T-helper 9 cell (primary cell): Measurements from ENCODE around the gene NSD1.
"Not testable (repeated sequence)": the region's sequence is repeated elsewhere in the genome, so short reads cannot be mapped to it uniquely, and the experiment has no call there.

Experiments
- DNase-seq: peaks from one replicate; pipeline ENCODE4 v3.0.0-alpha.2; 2020

The NSD1 gene

DNA sequence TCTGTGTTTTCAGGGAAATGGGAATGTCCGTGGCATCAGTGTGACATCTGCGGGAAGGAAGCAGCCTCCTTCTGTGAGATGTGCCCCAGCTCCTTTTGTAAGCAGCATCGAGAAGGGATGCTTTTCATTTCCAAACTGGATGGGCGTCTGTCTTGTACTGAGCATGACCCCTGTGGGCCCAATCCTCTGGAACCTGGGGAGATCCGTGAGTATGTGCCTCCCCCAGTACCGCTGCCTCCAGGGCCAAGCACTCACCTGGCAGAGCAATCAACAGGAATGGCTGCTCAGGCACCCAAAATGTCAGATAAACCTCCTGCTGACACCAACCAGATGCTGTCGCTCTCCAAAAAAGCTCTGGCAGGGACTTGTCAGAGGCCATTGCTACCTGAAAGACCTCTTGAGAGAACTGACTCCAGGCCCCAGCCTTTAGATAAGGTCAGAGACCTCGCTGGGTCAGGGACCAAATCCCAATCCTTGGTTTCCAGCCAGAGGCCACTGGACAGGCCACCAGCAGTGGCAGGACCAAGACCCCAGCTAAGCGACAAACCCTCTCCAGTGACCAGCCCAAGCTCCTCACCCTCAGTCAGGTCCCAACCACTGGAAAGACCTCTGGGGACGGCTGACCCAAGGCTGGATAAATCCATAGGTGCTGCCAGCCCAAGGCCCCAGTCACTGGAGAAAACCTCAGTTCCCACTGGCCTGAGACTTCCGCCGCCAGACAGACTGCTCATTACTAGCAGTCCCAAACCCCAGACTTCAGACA lies 160.4 kb downstream of the NSD1 start:
- no peak for DNase-seq

DNA sequence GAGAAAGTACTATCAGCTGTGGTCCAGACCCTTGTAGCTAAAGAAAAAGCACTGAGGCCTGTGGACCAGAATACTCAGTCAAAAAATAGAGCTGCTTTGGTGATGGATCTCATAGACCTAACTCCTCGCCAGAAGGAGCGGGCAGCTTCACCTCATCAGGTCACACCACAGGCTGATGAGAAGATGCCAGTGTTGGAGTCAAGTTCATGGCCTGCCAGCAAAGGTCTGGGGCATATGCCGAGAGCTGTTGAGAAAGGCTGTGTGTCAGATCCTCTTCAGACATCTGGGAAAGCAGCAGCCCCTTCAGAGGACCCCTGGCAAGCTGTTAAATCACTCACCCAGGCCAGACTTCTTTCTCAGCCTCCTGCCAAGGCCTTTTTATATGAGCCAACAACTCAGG lies 161.1 kb downstream of the NSD1 start:
- DNase-seq: no peak

DNA sequence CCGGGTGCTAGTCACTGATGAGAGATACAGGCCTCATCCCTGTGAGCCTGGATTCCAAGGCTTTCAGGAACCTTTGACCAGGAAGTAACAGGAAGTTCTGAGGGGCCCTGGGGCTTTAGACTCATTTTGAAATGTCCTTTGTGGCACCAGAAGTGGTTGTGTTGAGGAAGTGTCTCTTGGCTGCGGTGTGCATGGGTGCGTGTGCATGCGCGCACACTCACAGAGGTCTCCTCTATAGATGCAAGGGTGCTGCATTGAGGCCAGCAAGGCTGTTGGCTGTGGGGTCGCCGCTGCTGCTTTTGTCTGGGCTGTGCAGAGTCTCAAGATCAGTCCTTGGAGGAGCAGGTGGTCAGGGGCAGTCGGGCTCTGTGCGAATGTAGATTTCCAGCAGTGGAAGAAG lies 162.4 kb downstream of the NSD1 start:
- DNase-seq: no peak

DNA sequence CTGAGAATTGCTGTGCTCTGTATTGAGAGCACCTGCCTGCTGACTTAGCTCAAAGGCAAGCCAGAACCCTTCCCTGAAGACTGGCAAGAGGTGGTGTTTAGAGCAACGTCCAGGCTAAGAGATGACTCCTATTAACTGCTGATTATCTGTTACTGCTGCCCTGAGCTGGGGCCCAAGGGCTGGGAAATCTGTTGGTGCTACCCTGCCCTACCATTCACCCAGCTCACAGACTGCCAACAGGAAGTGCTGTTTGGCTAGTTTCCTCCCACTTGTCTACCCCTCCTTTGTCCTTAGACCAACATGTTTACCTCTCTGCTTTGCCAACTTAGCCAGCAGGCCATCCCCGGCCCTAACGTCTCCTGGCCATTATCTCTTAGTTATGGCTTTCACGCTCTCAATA lies 163.0 kb downstream of the NSD1 start:
- no peak for DNase-seq

DNA sequence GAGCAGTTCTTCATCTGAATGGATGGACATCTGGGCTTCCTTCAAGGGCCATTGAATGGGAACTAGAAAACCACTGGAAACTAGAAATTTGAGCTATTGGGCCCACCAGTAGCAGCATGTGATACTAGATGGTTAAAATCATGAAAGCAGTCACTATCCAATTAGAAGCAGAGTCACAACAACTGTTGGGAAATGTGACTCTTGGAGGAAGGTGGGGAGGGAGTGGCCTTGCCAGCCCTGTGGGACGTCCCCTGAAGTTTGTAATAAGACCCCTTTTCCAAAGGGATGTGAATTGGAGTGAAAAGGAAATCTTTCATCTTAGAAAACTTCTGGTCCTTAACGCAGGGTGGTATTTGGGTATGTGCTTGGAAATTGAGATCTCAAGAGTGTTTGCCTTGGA lies 164.3 kb downstream of the NSD1 start:
- no peak for DNase-seq

DNA sequence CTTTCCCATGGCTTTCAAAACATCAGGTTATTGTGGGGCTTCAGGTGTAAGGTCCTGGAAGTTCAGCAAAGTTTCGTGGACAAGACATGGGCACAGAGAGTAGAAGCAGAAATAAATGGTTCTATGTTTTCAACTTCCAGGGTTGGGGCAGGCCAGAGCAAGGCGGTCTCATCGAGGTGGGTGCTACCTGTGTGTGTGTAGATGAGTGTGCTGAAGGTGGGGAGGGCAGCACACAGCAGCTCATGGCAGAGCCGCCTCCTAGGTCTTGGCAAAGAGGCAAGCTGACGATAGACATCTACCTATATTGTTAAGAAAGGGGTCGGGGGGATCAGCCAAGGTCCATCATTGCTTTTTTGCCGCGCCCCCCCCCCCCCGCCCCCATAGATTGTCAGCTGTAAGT lies 166.1 kb downstream of the NSD1 start:
- DNase-seq: no peak

DNA sequence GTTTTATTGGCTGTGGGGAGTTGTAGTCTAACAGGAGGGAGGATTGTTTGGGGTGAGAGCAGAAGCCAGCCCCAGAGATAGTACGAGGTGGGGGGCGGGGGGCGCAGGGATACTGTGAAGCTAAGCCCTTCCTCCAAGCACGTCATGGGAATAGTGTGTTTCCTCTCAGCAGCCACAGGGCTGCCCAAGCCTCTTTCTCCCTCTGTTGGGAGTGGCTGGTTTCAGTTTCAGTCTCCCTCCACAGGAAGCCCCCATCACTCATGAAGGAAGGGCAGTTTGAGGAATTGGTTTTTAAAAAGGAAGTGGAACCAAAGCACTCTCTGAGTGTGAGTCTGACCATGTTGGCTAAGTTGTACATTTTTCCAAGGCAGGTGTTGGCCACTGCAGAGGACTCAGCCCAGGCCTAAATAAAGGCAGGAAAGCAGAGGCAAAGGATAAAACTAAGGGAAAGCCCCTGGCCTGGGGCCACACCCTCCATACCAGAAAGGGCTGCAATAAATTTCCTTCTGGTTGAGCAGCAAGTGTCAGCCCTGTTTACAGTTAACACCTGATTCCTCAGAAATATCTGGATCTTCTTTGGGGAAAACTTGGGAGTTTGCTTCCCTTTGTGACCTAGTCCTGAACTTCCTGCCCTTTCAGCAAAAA lies 166.8 kb downstream of the NSD1 start:
- DNase-seq: peak; percentile 36

DNA sequence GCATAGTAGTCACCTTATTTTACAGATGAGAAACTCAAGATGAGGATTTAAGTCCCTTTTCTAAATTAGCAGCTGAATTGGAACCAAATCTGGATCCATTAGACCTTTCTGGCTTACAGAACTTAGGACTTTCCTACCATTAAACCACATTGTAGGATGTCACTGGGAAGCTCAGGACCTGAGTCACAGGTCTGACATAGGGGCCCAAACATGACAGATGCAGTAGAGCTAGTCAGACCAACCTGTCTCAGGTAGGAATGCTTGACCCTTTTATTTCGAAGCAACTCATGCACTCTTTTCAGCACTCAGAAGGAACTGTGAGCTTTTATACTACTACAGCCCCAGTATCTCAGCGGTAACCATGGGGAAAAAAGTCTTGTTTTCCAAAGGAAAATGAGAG lies 167.4 kb downstream of the NSD1 start:
- no peak for DNase-seq

DNA sequence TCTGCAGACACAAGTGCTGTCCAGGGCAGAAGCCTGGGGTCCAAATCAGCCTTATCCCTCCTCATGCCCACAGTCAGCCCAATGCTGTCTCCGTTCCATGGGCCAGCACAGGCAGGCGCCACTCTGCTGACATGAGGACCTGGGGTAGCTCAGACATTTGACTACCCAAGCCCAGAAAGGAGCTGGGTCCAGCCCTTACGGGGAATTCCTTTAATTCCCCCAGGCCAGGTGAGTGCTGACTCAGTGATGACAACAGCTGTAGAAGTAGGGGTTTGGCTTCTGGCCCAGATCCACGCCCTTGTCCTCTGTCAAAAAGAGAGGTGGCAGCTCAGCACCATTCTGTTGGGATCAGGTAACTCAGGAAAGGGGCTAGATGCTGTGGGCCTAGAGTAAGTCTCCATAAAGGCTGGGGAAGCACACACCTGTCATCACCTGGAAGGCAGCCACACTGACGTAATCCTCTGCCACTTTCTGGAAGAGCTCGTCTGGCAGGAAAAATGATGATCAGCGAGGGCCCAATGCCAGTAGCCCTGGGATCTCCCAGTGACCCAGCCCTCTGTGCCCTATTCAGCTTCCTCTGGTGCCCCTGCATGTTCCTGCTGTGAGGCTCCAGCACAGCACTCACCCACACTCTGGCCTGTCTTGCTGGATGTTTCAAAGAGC lies 168.1 kb downstream of the NSD1 start:
- no peak for DNase-seq

DNA sequence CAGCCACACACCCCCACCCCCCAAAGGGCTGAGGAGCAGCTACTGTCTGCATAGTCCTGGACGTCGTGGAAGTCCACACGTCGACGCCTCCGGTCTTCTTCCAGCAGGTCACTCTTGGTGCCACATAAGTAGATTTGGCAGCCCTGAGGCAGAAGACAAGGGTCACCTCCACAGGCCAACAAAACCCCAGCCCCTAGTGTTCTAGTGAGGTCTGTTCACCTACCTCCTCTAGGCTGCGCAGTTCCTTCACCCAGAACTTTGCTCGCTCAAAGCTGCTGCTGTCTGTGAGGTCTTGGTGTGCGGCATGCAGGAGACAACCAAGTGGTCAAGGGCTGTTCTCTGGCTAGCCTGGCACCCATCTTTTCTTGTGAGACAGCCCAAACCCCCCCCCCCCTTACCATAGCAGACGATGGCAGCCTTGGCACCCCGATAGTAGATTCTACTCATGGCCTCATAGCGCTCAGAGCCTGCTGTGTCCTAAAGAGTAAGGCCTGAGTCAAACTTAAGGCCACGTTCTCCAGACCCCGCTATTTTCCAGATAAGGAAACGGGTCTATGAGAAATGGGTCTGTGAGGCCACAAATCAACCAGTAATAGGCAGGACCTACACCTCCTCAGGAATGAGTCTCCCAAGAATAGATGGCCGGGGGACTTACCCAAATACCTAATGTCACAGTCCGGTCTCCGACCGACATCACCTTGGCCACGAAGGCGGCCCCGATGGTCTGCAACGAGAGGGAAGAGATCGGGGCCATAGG lies 169.0 kb downstream of the NSD1 start:
- DNase-seq: no peak

DNA sequence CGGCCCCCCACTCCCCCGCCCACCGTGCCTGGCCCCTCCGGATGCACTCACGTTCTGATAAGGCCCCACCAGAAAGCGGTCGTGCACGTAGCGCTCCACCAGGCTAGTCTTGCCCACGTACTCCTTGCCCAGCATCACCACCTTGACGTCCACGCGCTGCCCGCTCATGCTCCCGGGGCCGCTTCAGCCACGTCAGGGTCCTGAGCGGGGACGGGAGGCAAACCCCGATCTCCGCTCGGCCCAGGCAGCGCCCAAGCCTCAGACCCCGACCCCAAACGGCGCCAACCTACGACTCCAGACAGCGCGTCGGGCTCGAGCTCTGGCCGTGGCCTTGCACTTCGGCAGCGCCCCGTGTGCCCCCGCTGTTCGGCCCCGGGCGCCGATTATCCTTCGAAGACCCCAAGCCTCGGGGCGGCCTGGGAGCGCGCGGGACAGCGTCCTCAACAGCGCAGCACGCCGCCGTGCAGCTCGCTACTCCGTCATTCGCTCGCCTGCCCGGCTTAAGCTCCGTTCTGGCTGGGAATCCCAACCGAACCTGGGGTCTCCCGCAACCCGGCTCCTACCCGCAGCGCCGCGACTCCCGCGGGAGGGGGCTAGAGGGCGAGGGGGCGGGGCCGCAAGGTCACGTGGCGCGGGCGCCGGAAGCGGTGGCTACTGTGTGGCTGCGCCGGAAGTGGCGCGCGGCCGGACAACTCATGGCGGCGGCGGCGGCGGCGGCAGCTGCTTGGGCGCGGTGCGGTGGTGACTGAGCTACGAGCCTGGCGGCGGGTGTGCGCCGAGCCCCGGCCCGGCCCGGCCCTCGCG lies 169.8 kb downstream of the NSD1 start, which contains the start of the genes PRELID1 and RAB24:
Gene PRELID1 (plus strand): TSS at position 679 of the 804 bp plus-strand sequence. CDS start 187 bp downstream, outside the sequence.
Gene RAB24 (minus strand): TSS at position 599 of the 804 bp plus-strand sequence. CDS start 431 bp downstream, at position 168.
- DNase-seq: peak; percentile 88

DNA sequence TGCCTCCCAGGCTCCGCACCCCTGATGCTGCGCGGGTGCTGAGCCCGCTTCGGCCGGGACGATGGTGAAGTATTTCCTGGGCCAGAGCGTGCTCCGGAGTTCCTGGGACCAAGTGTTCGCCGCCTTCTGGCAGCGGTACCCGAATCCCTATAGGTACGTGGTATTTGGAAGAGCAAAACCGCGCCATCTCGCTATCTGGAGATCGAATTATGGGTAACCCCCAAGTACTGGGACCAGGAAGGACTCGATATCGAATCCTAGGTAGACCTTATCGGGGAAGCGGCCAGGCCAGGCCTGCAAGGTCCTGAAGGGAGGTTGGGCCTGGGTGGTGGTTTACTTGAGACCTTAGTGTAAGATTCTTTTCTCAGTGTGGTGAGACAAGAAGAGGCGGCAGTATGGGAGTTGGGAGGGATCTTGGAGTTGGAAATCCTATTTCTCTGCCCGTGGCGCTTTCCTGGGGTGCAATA lies 170.4 kb downstream of the NSD1 start:
- DNase-seq: no peak

DNA sequence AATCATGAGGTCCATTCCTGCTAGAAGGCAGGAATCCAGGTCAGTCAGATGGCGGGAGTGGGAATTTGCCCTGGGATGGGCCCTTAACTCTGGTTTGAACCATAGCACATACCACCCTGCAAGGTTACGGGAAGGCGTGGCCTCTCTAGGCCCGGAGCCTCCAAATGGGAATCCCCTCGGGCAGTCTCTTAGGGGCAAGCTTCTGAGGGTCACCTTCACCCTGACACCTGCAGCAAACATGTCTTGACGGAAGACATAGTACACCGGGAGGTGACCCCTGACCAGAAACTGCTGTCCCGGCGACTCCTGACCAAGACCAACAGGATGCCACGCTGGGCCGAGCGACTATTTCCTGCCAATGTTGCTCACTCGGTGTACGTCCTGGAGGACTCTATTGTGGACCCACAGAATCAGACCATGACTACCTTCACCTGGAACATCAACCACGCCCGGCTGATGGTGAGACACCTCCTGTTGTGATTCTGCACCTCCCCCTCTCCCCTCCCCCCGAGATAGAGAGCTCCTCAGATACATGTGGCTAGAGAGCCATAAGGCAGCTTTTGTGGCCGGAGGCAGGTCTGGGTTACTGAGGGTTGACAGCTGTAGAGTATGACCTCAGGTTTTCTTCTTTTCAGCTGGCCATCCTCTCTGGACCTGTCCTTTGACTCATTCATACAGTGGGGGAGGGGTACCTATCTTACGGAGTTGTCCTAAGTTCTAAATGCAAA lies 171.0 kb downstream of the NSD1 start:
- no peak for DNase-seq

DNA sequence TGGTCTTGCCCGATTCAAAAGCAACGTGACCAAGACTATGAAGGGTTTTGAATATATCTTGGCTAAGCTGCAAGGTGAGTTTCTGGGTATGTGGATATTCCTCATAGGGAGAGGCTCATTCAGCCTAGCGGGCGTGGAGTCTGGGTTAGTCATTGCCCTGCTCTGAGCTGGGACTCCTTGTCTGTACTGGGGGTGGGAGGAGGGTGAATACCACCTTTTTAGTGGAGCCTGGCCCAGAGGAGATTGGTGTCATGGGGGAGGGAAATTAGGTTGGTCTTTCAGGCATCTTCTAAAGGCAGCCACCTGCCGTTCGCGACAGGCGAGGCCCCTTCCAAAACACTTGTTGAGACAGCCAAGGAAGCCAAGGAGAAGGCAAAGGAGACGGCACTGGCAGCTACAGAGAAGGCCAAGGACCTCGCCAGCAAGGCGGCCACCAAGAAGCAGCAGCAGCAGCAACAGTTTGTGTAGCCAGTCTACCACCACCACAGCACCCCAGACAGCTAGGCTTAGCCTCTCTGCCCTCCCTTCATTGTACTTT lies 172.6 kb downstream of the NSD1 start:
- not testable (repeated sequence) for DNase-seq

DNA sequence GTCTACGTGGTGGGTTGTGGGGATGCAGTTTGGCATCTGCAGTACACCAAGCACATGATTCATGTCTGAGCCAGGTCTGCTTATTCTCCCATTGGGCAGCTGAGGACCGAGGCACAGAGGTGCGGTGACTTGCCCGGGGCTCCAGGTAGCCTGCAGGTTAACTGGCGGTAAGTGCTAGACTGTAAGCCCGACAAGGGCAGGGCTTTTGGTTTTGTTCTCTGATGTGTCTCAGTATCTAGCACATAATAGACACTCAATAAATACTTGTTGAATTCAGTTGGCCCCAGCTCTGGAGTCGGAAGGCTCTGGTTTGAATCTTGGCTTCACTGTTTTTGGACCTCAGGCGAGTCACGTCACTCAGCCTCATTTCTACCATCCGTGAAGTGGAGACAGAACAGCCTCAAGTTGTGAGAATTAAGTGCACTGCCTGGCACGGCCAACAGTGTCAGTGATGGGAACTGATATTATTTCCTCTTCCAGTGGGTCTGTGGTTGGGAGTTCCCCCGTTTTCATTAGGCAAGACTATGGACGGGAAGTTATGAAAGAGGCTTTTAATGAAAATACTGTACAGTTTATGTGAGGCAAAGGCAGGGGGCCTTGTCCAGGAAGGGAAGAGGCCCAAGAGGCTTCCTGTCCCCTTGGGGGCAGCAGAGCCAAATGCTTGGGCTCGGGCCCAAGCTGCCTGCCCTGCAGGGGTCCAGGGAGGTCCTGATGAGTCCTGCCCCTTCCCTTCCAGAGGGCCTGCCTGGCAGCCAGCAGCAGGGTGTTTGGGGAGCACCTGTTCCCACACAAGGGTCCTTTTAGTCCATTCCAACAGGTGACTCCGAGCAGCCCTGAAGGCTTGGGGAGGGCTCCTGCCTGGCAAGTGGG lies 173.3 kb downstream of the NSD1 start:
- DNase-seq: no peak

DNA sequence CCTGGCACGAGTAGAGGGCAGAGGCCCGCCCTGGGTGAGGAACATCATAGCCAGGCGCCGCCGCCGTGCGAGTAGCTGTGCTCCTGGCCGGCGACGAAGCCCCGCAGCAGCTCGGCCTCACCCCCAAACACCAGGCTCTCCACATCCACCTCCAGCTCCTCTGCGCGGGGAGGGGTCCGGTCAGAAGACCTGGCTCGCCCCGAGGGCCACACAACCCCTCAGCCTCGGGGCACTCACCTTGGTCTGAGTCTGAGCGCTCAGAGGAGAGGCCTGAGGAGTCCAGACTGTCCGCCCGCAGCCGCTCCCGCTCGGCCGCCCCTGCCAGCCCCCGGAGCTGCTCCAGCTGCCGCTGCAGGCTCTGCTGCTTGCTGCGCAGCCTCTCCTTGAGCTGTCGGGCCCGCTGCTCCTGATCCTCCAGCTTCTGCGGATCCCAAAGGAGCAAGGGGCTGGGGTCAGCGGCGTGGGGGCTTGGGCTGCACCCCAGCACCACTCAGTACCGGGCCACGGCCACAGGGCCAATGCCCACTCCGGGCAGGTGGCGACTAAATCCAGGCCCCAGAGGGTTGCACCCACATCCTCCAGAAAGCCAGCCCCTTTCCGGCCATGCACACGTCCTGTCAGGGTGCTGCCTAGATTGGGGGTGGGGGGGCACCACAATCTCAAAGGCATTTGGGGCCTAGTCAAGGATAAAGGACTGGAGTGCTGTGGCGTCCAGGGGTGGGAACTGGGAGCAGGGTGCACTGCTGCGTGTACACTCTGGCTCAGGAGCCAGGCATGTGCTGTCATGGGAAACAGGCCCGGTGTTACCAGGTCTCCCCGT lies 174.2 kb downstream of the NSD1 start:
- no peak for DNase-seq

DNA sequence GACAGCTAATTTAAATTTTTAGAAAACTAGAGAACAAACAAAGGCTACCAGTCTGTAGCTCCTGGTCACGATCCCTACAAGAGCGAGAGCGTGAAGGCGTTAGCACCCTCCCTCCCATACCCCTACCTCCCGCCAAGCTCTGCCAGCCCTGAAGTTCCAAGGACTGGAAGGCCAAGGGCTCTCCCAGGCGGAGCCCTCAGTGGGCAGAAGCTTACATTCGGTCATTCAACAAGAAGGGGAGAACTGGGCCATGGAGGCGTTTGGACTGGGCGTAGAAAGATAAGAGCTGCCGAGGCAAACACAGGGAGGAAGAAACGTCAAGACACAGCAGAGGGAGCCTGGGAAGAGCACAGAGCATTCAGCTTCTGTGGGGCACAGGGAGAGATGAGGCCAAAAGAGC lies 175.2 kb downstream of the NSD1 start:
- no peak for DNase-seq

DNA sequence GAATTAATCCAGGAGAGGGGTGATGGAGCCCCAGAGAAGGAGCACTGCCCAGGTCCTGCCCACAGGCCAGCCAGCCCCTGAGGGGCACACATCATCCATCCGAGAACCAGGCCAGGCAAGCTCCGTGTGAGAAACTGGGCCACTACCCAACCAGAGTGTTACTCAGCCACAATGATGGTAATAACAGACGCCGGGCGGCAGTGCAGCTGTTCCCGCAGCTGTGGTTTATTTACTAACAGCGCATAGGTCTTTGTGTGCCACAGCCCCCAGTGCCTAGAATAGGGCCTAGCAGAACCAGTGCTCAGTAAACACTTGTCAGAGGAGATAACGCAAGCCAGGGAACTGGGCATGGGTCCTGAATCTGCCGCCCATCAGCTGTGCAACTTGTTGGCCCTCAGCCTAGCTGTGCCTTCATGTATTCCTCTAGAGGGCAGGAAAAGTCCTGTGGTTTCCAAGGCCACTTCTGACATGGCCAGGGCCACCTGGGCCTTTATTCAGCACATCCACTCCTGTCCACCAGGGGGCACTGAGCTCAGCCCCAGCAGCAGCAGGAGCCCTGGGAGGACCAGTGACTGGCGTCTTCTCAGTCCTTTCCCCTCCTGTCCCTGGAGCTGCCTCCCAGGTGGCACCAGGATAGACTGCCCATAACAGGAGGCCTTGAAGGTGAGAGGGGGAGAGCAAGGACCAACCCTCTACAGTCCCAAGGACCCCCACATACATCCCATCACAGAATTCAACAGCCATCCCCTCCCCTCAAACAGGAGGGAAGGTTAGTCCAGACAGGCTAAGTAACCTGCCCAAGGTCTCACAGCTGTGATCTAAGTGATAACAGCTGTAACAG lies 176.0 kb downstream of the NSD1 start:
- DNase-seq: peak; percentile 64
